Activated CD8-positive, alpha-beta memory T cell treated with anti-CD3 and anti-CD28 coated beads for 24 hours (primary cell): ENCODE results near the gene ZEB2.

Experiments used
- DNase-seq: peaks from one replicate; pipeline ENCODE4 v3.0.0-alpha.2; 2020

The ZEB2 gene

GRCh38 chr2:144341538-144341937, 178.4 kb downstream of the ZEB2 start:
- no peak for DNase-seq

GRCh38 chr2:144339048-144339447, 180.9 kb downstream of the ZEB2 start:
- DNase-seq: no peak

GRCh38 chr2:144334551-144334950, 185.4 kb downstream of the ZEB2 start:
- no peak for DNase-seq
